Osteoblast (primary cell): Measurements from ENCODE around the gene ATAD3A. TPM values are rescaled to one million over a fixed set of nuclear protein-coding genes. Genes with fewer than 3 reads are reported as not detected.
"Not testable (repeated sequence)": the region's sequence is repeated elsewhere in the genome, so short reads cannot be mapped to it uniquely, and the experiment has no call there.

Experiments
- DNase-seq: peaks from one replicate; pipeline ENCODE4 v3.0.0; 2011; ENCODE audit warnings: low spot score, mixed read lengths; ENCODE audit not compliant: insufficient read length; ENCODE audit errors: missing footprints
- H2AFZ ChIP-seq: 2 replicates; pipeline ENCODE4 v1.6.0; 2011; ENCODE audit warnings: mild to moderate bottlenecking, low read length
- H3K27ac ChIP-seq: 2 replicates; pipeline ENCODE4 v1.5.1; 2011; ENCODE audit warnings: mild to moderate bottlenecking, low read depth, low read length, moderate library complexity
- H3K27me3 ChIP-seq: 2 replicates; pipeline ENCODE4 v1.6.0; 2012; ENCODE audit warnings: mild to moderate bottlenecking, control low read depth, inconsistent platforms, low read length, moderate library complexity; ENCODE audit not compliant: insufficient read depth
- H3K36me3 ChIP-seq: 2 replicates; pipeline ENCODE4 v1.5.1; 2011; ENCODE audit warnings: mild to moderate bottlenecking, low read length, control low read depth, moderate library complexity; ENCODE audit not compliant: insufficient read depth
- H3K4me1 ChIP-seq: 2 replicates; pipeline ENCODE4 v1.5.1; 2011; ENCODE audit warnings: mild to moderate bottlenecking, low read length, control low read depth, moderate library complexity; ENCODE audit not compliant: insufficient read depth
- H3K4me2 ChIP-seq: 2 replicates; pipeline ENCODE4 v1.6.0; 2011; ENCODE audit warnings: mild to moderate bottlenecking, low read length; ENCODE audit not compliant: insufficient read depth
- H3K4me3 ChIP-seq: fragments of 200-600 bp; sonication (generic); 3 replicates; pipeline ENCODE4 v1.5.1; 2012; ENCODE audit warnings: mild to moderate bottlenecking, low read length, inconsistent platforms; ENCODE audit not compliant: insufficient read depth
- H3K79me2 ChIP-seq: 2 replicates; pipeline ENCODE4 v1.6.0; 2012; ENCODE audit warnings: mild to moderate bottlenecking, low read length, control low read depth, inconsistent platforms; ENCODE audit not compliant: insufficient read depth
- H3K9me3 ChIP-seq: 2 replicates; pipeline ENCODE4 v1.5.1; 2011; ENCODE audit warnings: low read depth, low read length, control low read depth
- H4K20me1 ChIP-seq: 2 replicates; pipeline ENCODE4 v1.6.0; 2012; ENCODE audit warnings: mild to moderate bottlenecking, low read length, control low read depth; ENCODE audit not compliant: insufficient read depth
- total RNA-seq: library from RNA; depleted of rRNA; stranded (reverse); fragments of >200 nt; gene quantifications from 2 replicates; pipeline ENCODE4 v1.2.3, GENCODE V29; 2012
- TF ChIP-seq, protein P1 (sequence below): IDR thresholded peaks from 2 replicates; pipeline ENCODE4 v1.5.1; 2011; ENCODE audit warnings: mild to moderate bottlenecking, low read depth, low read length, moderate library complexity; ENCODE audit errors: extremely low read depth

Gene ATAD3A
- total RNA-seq, 1 donor, result 19.9 TPM

DNA sequence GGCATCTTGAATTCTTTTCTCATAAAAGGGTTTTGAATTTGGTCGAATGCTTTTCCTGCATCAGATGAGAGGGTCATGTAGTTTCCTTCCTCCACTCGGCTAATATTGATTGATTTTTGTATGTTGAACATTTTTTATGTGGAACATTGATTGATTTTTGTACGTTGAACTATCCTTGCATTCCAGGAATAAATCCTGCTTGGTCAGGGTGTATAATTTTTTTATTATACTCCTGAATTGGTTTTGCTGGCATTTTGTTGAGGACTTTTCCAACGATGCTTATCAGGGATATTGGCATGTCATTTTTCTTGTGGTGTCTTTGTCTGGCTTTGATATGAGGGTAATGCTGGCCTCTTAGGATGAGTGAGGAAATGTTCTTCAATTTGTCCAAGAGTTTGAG lies 20.0 kb downstream of the ATAD3A start:
- H3K79me2 ChIP-seq, result peaks cover 2% of the 10 kb centered on the region
- TF ChIP-seq, protein P1, sequence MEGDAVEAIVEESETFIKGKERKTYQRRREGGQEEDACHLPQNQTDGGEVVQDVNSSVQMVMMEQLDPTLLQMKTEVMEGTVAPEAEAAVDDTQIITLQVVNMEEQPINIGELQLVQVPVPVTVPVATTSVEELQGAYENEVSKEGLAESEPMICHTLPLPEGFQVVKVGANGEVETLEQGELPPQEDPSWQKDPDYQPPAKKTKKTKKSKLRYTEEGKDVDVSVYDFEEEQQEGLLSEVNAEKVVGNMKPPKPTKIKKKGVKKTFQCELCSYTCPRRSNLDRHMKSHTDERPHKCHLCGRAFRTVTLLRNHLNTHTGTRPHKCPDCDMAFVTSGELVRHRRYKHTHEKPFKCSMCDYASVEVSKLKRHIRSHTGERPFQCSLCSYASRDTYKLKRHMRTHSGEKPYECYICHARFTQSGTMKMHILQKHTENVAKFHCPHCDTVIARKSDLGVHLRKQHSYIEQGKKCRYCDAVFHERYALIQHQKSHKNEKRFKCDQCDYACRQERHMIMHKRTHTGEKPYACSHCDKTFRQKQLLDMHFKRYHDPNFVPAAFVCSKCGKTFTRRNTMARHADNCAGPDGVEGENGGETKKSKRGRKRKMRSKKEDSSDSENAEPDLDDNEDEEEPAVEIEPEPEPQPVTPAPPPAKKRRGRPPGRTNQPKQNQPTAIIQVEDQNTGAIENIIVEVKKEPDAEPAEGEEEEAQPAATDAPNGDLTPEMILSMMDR, result no peak

GRCh38 chr1:1533176-1533893 lies 21.4 kb downstream of the ATAD3A start:
- peaks cover 24% of the 10 kb centered on the region for H3K36me3 ChIP-seq
- not testable (repeated sequence) for H3K27ac ChIP-seq, H3K9me3 ChIP-seq

More for the DNA sequence above, 20.0 kb downstream of the ATAD3A start:
- no peaks in the 10 kb centered on the region for H3K4me1 ChIP-seq
- H2AFZ ChIP-seq, result no peak overlapping the region
- H3K27me3 ChIP-seq, result no peaks in the 10 kb centered on the region
- H3K36me3 ChIP-seq, result peaks cover 22% of the 10 kb centered on the region
- peak; percentile 49 for DNase-seq
- no peak overlapping the region for H3K27ac ChIP-seq
- no peaks in the 10 kb centered on the region for H4K20me1 ChIP-seq
- H3K4me3 ChIP-seq, result no peak overlapping the region
- no peaks in the 10 kb centered on the region for H3K9me3 ChIP-seq
- no peak overlapping the region for H3K4me2 ChIP-seq

DNA sequence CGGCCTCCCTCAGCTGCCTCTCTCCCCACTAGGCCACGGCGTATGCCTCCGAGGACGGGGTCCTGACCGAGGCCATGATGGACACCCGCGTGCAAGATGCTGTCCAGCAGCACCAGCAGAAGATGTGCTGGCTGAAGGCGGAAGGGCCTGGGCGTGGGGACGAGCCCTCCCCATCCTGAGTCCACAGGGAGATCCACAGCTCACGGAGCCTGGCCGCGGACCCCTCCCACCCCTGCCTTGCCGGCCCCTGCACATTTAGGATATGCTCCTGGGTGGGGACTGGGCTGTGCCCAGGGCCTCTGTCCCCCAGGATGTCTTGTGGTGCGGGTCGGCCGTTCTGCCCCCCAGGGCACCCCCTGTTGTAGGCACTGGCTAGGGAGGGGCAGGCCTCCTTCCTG lies 21.9 kb downstream of the ATAD3A start:
- peak; percentile 86 for DNase-seq
- peaks cover 20% of the 10 kb centered on the region for H3K36me3 ChIP-seq
- H3K79me2 ChIP-seq, result peaks cover 15% of the 10 kb centered on the region
- H2AFZ ChIP-seq, H3K4me2 ChIP-seq, H3K4me3 ChIP-seq, H3K4me1 ChIP-seq, H3K27ac ChIP-seq, H3K9me3 ChIP-seq, H3K27me3 ChIP-seq: not testable (repeated sequence)
- H4K20me1 ChIP-seq, result peaks cover 16% of the 10 kb centered on the region

More at GRCh38 chr1:1533176-1533893, 21.4 kb downstream of the ATAD3A start:
- not testable (repeated sequence) for H3K4me2 ChIP-seq, H2AFZ ChIP-seq, H3K27me3 ChIP-seq, H3K4me3 ChIP-seq, H3K4me1 ChIP-seq
- DNase-seq, result peak; percentile 68
- Histone ChIP-seq H3K79me2 (peaks cover 11% of the 10 kb centered on the region), H4K20me1 (peaks cover 12% of the 10 kb centered on the region)

- Histone ChIP-seq H4K20me1 (peaks cover 16% of the 10 kb centered on the region), H3K27ac (no peak overlapping the region), H2AFZ (no peak overlapping the region), H3K36me3 (peaks cover 19% of the 10 kb centered on the region), H3K4me2 (no peak overlapping the region), H3K4me3 (no peak overlapping the region), H3K9me3 (no peaks in the 10 kb centered on the region), H3K4me1 (no peaks in the 10 kb centered on the region), H3K27me3 (no peaks in the 10 kb centered on the region), H3K79me2 (peaks cover 21% of the 10 kb centered on the region)
- TF ChIP-seq, protein P1, result no peak
- peak; percentile 85 for DNase-seq
Measured at GRCh38 chr1:1534401-1535154, 22.6 kb downstream of the ATAD3A start.
